PC-9 (cell line): ENCODE data around the gene ADORA3.

ENCODE experiments used
- CTCF ChIP-seq: fragments of 200-600 bp; sonication (generic); conservative IDR thresholded peaks from 2 replicates; pipeline ENCODE4 v1.6.1; 2017; ENCODE audit warnings: mixed run types, antibody characterized with exemption, mild to moderate bottlenecking, moderate library complexity
- EZH2 ChIP-seq: fragments of 200-600 bp; sonication (generic); IDR thresholded peaks from 2 replicates; pipeline ENCODE4 v1.8.0; 2017; ENCODE audit warnings: antibody characterized with exemption, low read depth

- TF ChIP-seq CTCF: no peak
- TF ChIP-seq EZH2: no peak
Measured at GRCh38 chr1:111470596-111470995, 32.8 kb downstream of the ADORA3 start.
